GM12878 (cell line): ENCODE data around the gene CTSF. TPM values are rescaled to one million over a fixed set of nuclear protein-coding genes. Genes with fewer than 3 reads are reported as not detected.

Experiments used
- ATAC-seq: fragments of 200-7000 bp; cut with Tn5 transposase; 3 replicates; pipeline ENCODE4 v1.9.1; 2020; ENCODE audit warnings: mild to moderate bottlenecking, moderate library complexity
- BruUV-seq: library from RNA; stranded (reverse); fragments of 400-500 nt; replicated peaks from 2 replicates; lab custom pipeline; 2021; lab: Mats Ljungman, UMichigan
- CTCF ChIA-PET: fragments of 300-600 bp; sonication (Branson Sonifier 250); formaldehyde crosslinking; extraction: SDS; loops from one replicate; lab custom pipeline; 2021; ENCODE audit warnings: inconsistent platforms; lab: Yijun Ruan, JAX
- POLR2A ChIA-PET: fragments of 350-600 bp; formaldehyde crosslinking; extraction: SDS; loops from one replicate; lab custom pipeline; 2021; ENCODE audit warnings: inconsistent platforms; lab: Charles Lee
- RAD21 ChIA-PET: fragments of 300-600 bp; sonication (Branson Sonifier 250); formaldehyde crosslinking; loops from one replicate; lab custom pipeline; 2023; ENCODE audit warnings: antibody characterized with exemption; ENCODE audit not compliant: unreplicated experiment; lab: Charles Lee
- SMC1A ChIA-PET: fragments of 300-600 bp; sonication (Branson Sonifier 250); formaldehyde crosslinking; loops from one replicate; lab custom pipeline; 2023; ENCODE audit not compliant: unreplicated experiment, uncharacterized antibody; lab: Charles Lee
- DNase-seq: peaks from one replicate; pipeline ENCODE4 v3.0.0-alpha.2; 2011; ENCODE audit warnings: low read depth, low spot score
- FAIRE-seq: peaks from 3 replicates; lab custom pipeline; 2011; peaks lifted over from hg19 to GRCh38; lab: Jason Lieb, UNC
- H2AFZ ChIP-seq: 2 replicates; pipeline ENCODE4 v1.6.0; 2011; ENCODE audit warnings: low read depth, low read length, control low read depth; ENCODE audit not compliant: control insufficient read depth
- H3K27ac ChIP-seq: 2 replicates; pipeline ENCODE4 v1.5.1; 2011; ENCODE audit warnings: control low read depth; ENCODE audit not compliant: control insufficient read depth, insufficient read depth
- H3K27me3 ChIP-seq, 2 experiments: replicated peaks in 1 of 2; 2 replicates each; pipeline versions ENCODE4 v1.6.0 to v1.6.1; 2011; ENCODE audit warnings: low read length in 1 of 2; ENCODE audit not compliant: control insufficient read depth in 2 of 2, insufficient read depth in 2 of 2
- H3K36me3 ChIP-seq, 2 experiments: 2 replicates each; pipeline ENCODE4 v1.5.1; 2011; ENCODE audit warnings: low read length in 1 of 2; ENCODE audit not compliant: control insufficient read depth in 2 of 2, insufficient read depth in 2 of 2
- H3K4me1 ChIP-seq: 2 replicates; pipeline ENCODE4 v1.6.1; 2011; ENCODE audit warnings: mild to moderate bottlenecking, low read length, moderate library complexity, mixed read lengths; ENCODE audit not compliant: control insufficient read depth, insufficient read depth
- H3K4me2 ChIP-seq: 2 replicates; pipeline ENCODE4 v1.6.0; 2011; ENCODE audit warnings: control low read depth; ENCODE audit not compliant: control insufficient read depth, insufficient read depth
- H3K4me3 ChIP-seq: fragments of 200-600 bp; sonication (generic); 2 replicates; pipeline ENCODE4 v1.5.1; 2016
- H3K79me2 ChIP-seq: 2 replicates; pipeline ENCODE4 v1.6.0; 2011; ENCODE audit warnings: low read length; ENCODE audit not compliant: control insufficient read depth, insufficient read depth
- H3K9ac ChIP-seq: 2 replicates; pipeline ENCODE4 v1.8.0; 2011; ENCODE audit warnings: low read length, control low read depth, mixed read lengths; ENCODE audit not compliant: control insufficient read depth, insufficient read depth
- H3K9me3 ChIP-seq: replicated peaks from 3 replicates; pipeline ENCODE4 v1.5.1; 2011; ENCODE audit warnings: mild to moderate bottlenecking, low read length; ENCODE audit not compliant: control insufficient read depth, insufficient read depth
- H4K20me1 ChIP-seq: 2 replicates; pipeline ENCODE4 v1.6.0; 2011; ENCODE audit not compliant: control insufficient read depth, insufficient read depth
- BACH1 ChIP-seq: fragments of 450-650 bp; IDR thresholded peaks from 2 replicates; pipeline ENCODE4 v1.6.1; 2017; ENCODE audit warnings: mild to moderate bottlenecking, borderline replicate concordance
- BHLHE40 ChIP-seq, 2 experiments: fragments of 450-650 bp in 1 of 2; IDR thresholded peaks; 2 replicates each; pipeline ENCODE4 v1.6.1; 2011 to 2017; ENCODE audit warnings: low read depth in 2 of 2, borderline replicate concordance in 1 of 2, improper control_type of control experiment in 1 of 2, low read length in 1 of 2, mild to moderate bottlenecking in 1 of 2
- KLF5 ChIP-seq: fragments of 450-650 bp; IDR thresholded peaks from 2 replicates; pipeline ENCODE4 v1.6.1; 2014; ENCODE audit warnings: mild to moderate bottlenecking; ENCODE audit not compliant: partially characterized antibody
- RUNX3 ChIP-seq: IDR thresholded peaks from 2 replicates; pipeline ENCODE4 v1.6.1; 2012; ENCODE audit warnings: low read length, inconsistent platforms
- SIX5 ChIP-seq: IDR thresholded peaks from 2 replicates; pipeline ENCODE4 v1.6.1; 2011; ENCODE audit warnings: mild to moderate bottlenecking, low read depth, low read length, moderate library complexity; ENCODE audit not compliant: severe bottlenecking
- SPI1 ChIP-seq: IDR thresholded peaks from 2 replicates; pipeline ENCODE4 v1.6.1; 2011; ENCODE audit warnings: low read depth, mild to moderate bottlenecking, low read length, moderate library complexity, borderline replicate concordance; ENCODE audit not compliant: insufficient read depth
- STAT1 ChIP-seq: fragments of 450-650 bp; conservative IDR thresholded peaks from 2 replicates; pipeline ENCODE4 v1.6.1; 2014; ENCODE audit warnings: antibody characterized with exemption, mild to moderate bottlenecking
- STAT3 ChIP-seq: IDR thresholded peaks from 2 replicates; pipeline ENCODE4 v1.6.1; 2011; ENCODE audit warnings: low read depth, low read length, improper control_type of control experiment
- WGBS: methylation state at CpG from one replicate; pipeline ENCODE4 v1.1.6; 2016; ENCODE audit warnings: low lambda C conversion rate; ENCODE audit not compliant: insufficient replicate concordance, insufficient coverage; ENCODE audit errors: missing lambda C conversion rate; 5-methylcytosine and 5-hydroxymethylcytosine counted together
- in situ Hi-C: fragments of 300-500 bp; cut with MboI; formaldehyde crosslinking; loops from 9 replicates; pipeline ENCODE4 v1.14.3; 2018; ENCODE audit warnings: mixed read lengths
- intact Hi-C: fragments of 100-400 bp; cut with micrococcal nuclease; formaldehyde crosslinking; loops from one replicate; pipeline ENCODE4 v1.14.2; 2022; ENCODE audit not compliant: unreplicated experiment
- polyA plus RNA-seq, 11 experiments: library from polyadenylated mRNA; depleted of rRNA in 4 of 11; unstranded in 6 of 11; stranded (reverse) in 5 of 11; fragments of >200 nt; fragmentation: Nextera tagmentation in 4 of 11; fragmentation: Illumina TruSeq in 1 of 11; extraction: Ambion mirVana in 4 of 11; extraction: Trizol in 1 of 11; gene quantifications; 1 replicate in 1 of 11; 2 replicates in 10 of 11; pipeline versions ENCODE4 v1.2.1 to v1.2.3, GENCODE V29; 2011 to 2016; ENCODE audit warnings: inconsistent platforms in 2 of 11, missing spikeins in 2 of 11, low read depth in 1 of 11
- total RNA-seq, 4 experiments: library from RNA; depleted of rRNA in 3 of 4; stranded (reverse); fragments of >200 nt in 3 of 4; fragmentation: Illumina TruSeq in 1 of 4; extraction: Trizol in 1 of 4; gene quantifications; 2 replicates each; pipeline versions ENCODE4 v1.2.1 to v1.2.3, GENCODE V29; 2013 to 2021
- TF ChIP-seq, protein P1 (sequence below): fragments of 450-650 bp; formaldehyde crosslinking; IDR thresholded peaks from 2 replicates; pipeline ENCODE4 v1.4.0; 2022; ENCODE audit warnings: mild to moderate bottlenecking, moderate library complexity
- TF ChIP-seq, protein P2 (sequence below): IDR thresholded peaks from 2 replicates; pipeline ENCODE4 v1.6.1; 2011; ENCODE audit warnings: borderline replicate concordance, low read depth, mild to moderate bottlenecking, moderate library complexity, mixed read lengths, low read length; ENCODE audit not compliant: insufficient read depth; ENCODE audit errors: extremely low read length
- TF ChIP-seq, protein P3 (sequence below): fragments of 450-650 bp; IDR thresholded peaks from 2 replicates; pipeline ENCODE4 v1.6.1; 2017; ENCODE audit warnings: mild to moderate bottlenecking

Gene CTSF
- total and polyA plus RNA-seq, 10 of the 15 experiments (the other 5 are each of a cell fraction or from before 2014, with no cell fraction given) = 0.11 to 0.41 (median 0.26) TPM; not detected in 4

DNA sequence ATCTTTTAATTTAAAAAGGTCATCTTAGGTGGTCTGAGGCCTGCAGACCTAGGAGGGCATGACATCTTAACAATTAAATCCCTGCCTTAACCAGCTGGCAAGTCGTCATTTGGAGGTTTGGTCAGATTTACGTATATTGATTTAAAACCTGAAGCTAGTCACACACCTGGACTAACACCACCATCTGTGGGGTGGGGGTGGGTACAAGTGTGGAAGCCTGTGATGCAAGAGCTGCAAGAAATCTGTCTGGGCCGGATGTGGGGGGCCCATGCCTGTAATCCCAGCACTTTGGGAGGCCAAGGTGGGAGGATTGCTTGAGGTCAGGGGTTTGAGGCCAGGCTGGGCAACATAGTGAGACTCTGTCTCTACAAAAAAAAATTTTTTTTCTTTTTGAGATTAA lies 12.9 kb upstream of the CTSF start (continued):
- TF ChIP-seq, protein P1, sequence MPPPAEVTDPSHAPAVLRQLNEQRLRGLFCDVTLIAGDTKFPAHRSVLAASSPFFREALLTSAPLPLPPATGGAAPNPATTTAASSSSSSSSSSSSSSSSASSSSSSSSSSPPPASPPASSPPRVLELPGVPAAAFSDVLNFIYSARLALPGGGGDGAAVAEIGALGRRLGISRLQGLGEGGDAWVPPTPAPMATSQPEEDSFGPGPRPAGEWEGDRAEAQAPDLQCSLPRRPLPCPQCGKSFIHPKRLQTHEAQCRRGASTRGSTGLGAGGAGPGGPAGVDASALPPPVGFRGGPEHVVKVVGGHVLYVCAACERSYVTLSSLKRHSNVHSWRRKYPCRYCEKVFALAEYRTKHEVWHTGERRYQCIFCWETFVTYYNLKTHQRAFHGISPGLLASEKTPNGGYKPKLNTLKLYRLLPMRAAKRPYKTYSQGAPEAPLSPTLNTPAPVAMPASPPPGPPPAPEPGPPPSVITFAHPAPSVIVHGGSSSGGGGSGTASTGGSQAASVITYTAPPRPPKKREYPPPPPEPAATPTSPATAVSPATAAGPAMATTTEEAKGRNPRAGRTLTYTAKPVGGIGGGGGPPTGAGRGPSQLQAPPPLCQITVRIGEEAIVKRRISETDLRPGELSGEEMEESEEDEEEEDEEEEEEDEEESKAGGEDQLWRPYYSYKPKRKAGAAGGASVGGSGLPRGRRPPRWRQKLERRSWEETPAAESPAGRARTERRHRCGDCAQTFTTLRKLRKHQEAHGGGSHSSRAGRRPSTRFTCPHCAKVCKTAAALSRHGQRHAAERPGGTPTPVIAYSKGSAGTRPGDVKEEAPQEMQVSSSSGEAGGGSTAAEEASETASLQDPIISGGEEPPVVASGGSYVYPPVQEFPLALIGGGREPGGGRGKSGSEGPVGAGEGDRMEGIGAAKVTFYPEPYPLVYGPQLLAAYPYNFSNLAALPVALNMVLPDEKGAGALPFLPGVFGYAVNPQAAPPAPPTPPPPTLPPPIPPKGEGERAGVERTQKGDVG (CRISPR knock-in tag) = no peak
- no peak for TF ChIP-seq SIX5
- TF ChIP-seq, protein P2, sequence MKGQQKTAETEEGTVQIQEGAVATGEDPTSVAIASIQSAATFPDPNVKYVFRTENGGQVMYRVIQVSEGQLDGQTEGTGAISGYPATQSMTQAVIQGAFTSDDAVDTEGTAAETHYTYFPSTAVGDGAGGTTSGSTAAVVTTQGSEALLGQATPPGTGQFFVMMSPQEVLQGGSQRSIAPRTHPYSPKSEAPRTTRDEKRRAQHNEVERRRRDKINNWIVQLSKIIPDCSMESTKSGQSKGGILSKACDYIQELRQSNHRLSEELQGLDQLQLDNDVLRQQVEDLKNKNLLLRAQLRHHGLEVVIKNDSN = no peak
- TF ChIP-seq, all 136 proteins: peak for 0

DNA sequence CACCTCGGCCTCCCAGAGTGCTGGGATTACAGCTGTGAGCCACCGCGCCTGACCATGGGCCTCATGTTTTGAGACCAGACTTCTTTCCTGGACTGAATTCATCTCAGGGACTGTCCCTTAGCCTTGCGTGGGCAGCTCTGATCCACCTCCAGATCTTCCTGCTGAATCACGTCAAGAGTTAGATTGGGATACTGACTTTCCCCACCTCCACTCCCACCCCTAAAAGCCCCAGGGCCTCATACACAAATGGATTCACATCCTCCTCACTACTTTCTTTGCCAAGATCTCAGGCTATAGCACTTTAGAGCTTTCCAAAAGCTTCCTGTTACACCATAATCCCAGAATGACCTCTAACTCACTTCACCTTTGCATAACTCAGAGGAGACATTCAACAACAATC lies 12.4 kb upstream of the CTSF start:
- in situ Hi-C loops (no loop called here), intact Hi-C loops (no loop called here)
- POLR2A ChIA-PET = interaction anchor here (0.9 to 1.5 kb wide), 2 partner anchors 13 to 97 kb away, joined by 3 to 7 read pairs; partner anchors contain the start of gene RBM4B
- TF ChIP-seq, protein P3, sequence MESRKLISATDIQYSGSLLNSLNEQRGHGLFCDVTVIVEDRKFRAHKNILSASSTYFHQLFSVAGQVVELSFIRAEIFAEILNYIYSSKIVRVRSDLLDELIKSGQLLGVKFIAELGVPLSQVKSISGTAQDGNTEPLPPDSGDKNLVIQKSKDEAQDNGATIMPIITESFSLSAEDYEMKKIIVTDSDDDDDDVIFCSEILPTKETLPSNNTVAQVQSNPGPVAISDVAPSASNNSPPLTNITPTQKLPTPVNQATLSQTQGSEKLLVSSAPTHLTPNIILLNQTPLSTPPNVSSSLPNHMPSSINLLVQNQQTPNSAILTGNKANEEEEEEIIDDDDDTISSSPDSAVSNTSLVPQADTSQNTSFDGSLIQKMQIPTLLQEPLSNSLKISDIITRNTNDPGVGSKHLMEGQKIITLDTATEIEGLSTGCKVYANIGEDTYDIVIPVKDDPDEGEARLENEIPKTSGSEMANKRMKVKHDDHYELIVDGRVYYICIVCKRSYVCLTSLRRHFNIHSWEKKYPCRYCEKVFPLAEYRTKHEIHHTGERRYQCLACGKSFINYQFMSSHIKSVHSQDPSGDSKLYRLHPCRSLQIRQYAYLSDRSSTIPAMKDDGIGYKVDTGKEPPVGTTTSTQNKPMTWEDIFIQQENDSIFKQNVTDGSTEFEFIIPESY = no peak
- no peak for TF ChIP-seq BACH1
- TF ChIP-seq STAT1 = no peak
- no peak for TF ChIP-seq RUNX3
- no peak for TF ChIP-seq BHLHE40 (IDR thresholded peaks at IDR 0.05; ENCODE audit: borderline replicate concordance in 1 of 2, low read depth in 2 of 2, low read length in 1 of 2)
- no peak for TF ChIP-seq SPI1
- TF ChIP-seq STAT3 = no peak
- TF ChIP-seq, protein P2 = no peak
- TF ChIP-seq KLF5 = no peak
- no peaks in the 10 kb centered on the region; the same call in 1 of the 2 replicates for H3K4me1 ChIP-seq
- H4K20me1 ChIP-seq = no peaks in the 10 kb centered on the region
- no peaks in the 10 kb centered on the region for H3K27me3 ChIP-seq
- SMC1A ChIA-PET = interaction anchor here (1.1 to 5.7 kb wide), 3 partner anchors 12 to 97 kb away, joined by 3 to 74 read pairs (median 6); partner anchors contain the start of genes CCDC87, CCS and RBM4B
- H3K9ac ChIP-seq = no peak overlapping the region
- H3K4me2 ChIP-seq = no peak overlapping the region
- no peak for FAIRE-seq
- H3K79me2 ChIP-seq = no peaks in the 10 kb centered on the region
- no peak overlapping the region for H2AFZ ChIP-seq
- DNase-seq = no peak
- no peaks in the 10 kb centered on the region for H3K36me3 ChIP-seq
- 62% methylated on average over 5 of the region's 5 CpGs for WGBS
- no TSS peak for BruUV-seq
- peaks cover 2% of the 10 kb centered on the region; the same call in 1 of the 3 replicates for H3K9me3 ChIP-seq
- H3K4me3 ChIP-seq = no peak overlapping the region
- RAD21 ChIA-PET = interaction anchor here (0.8 to 1.5 kb wide), 4 partner anchors 30 to 97 kb away, joined by 3 to 14 read pairs (median 4); partner anchors contain the start of gene RBM4B
- H3K27ac ChIP-seq = no peak overlapping the region
- CTCF ChIA-PET = interaction anchor here (0.8 to 8.3 kb wide), 8 partner anchors 11 to 249 kb away, joined by 3 to 166 read pairs (median 4); partner anchors contain the start of genes CCDC87, CCS, RBM4 and RBM4B
- no peak for ATAC-seq
